BLaER1 treated with 17β-estradiol and CSF1 and Interleukin-3, amounts not matched to agents 10 nM and 100 nM (cell line): Measurements from ENCODE around the gene TMTC2.
"Not testable (repeated sequence)": the region's sequence is repeated elsewhere in the genome, so short reads cannot be mapped to it uniquely, and the experiment has no call there.

Experiments used
- H3K27ac ChIP-seq, 11 experiments: shearing (Covaris generic); formaldehyde crosslinking; 2 replicates each; pipeline ENCODE4 v1.8.1; 2022
- H3K27me3 ChIP-seq, 11 experiments: shearing (Covaris generic); formaldehyde crosslinking; 2 replicates each; pipeline ENCODE4 v1.8.1; 2022
- H3K36me3 ChIP-seq, 11 experiments: shearing (Covaris generic); formaldehyde crosslinking; 2 replicates each; pipeline ENCODE4 v1.8.1; 2022
- H3K4me1 ChIP-seq, 10 experiments: shearing (Covaris generic); formaldehyde crosslinking; 2 replicates each; pipeline ENCODE4 v1.8.1; 2022
- H3K4me2 ChIP-seq, 11 experiments: shearing (Covaris generic); formaldehyde crosslinking; 2 replicates each; pipeline ENCODE4 v1.8.1; 2022
- H3K4me3 ChIP-seq, 10 experiments: shearing (Covaris generic); formaldehyde crosslinking; 2 replicates each; pipeline ENCODE4 v1.8.1; 2022
- H3K9ac ChIP-seq, 11 experiments: shearing (Covaris generic); formaldehyde crosslinking; 2 replicates each; pipeline ENCODE4 v1.8.1; 2022
- H3K9me3 ChIP-seq, 11 experiments: shearing (Covaris generic); formaldehyde crosslinking; replicated peaks in 1 of 11; 2 replicates each; pipeline ENCODE4 v1.8.1; 2022
- H4K20me1 ChIP-seq, 11 experiments: shearing (Covaris generic); formaldehyde crosslinking; 2 replicates each; pipeline ENCODE4 v1.8.1; 2022
- Cebpa-rat ChIP-seq, 11 experiments: shearing (Covaris generic); IDR thresholded peaks; 2 replicates each; pipeline ENCODE4 v1.8.1; 2022

TMTC2 gene

GRCh38 chr12:82758749-82759330 lies 72.1 kb downstream of the TMTC2 start:
- TF ChIP-seq Cebpa-rat (IDR thresholded peaks at IDR 0.05) = no peak
- H3K9me3 ChIP-seq = no peaks in the 10 kb centered on the region
- no peak overlapping the region for H3K4me3 ChIP-seq
- no peaks in the 10 kb centered on the region for H4K20me1 ChIP-seq
- no peak overlapping the region for H3K4me2 ChIP-seq
- H3K36me3 ChIP-seq = no peaks in the 10 kb centered on the region
- no peaks in the 10 kb centered on the region for H3K27me3 ChIP-seq
- H3K4me1 ChIP-seq = no peaks in the 10 kb centered on the region
- H3K27ac ChIP-seq = no peak overlapping the region
- H3K9ac ChIP-seq = no peak overlapping the region

GRCh38 chr12:82760423-82760822 lies 73.7 kb downstream of the TMTC2 start:
- H3K9me3 ChIP-seq = no peaks in the 10 kb centered on the region
- TF ChIP-seq Cebpa-rat (IDR thresholded peaks at IDR 0.05) = no peak
- no peaks in the 10 kb centered on the region for H3K4me1 ChIP-seq
- no peak overlapping the region for H3K27ac ChIP-seq
- no peaks in the 10 kb centered on the region for H3K27me3 ChIP-seq
- no peak overlapping the region for H3K4me3 ChIP-seq
- no peak overlapping the region for H3K4me2 ChIP-seq
- no peaks in the 10 kb centered on the region for H4K20me1 ChIP-seq
- H3K9ac ChIP-seq = no peak overlapping the region
- H3K36me3 ChIP-seq = no peaks in the 10 kb centered on the region

- not testable (repeated sequence) for H3K9ac ChIP-seq, H3K36me3 ChIP-seq, H3K4me3 ChIP-seq, H3K27me3 ChIP-seq, H4K20me1 ChIP-seq, H3K9me3 ChIP-seq, H3K4me1 ChIP-seq, H3K27ac ChIP-seq, H3K4me2 ChIP-seq
Measured at GRCh38 chr12:82765206-82765605, 78.5 kb downstream of the TMTC2 start.

GRCh38 chr12:82765971-82766705 lies 79.4 kb downstream of the TMTC2 start:
- H3K4me1 ChIP-seq = no peaks in the 10 kb centered on the region
- no peak for TF ChIP-seq Cebpa-rat (IDR thresholded peaks at IDR 0.05)
- no peak overlapping the region for H3K4me3 ChIP-seq
- H4K20me1 ChIP-seq = no peaks in the 10 kb centered on the region
- no peak overlapping the region for H3K9ac ChIP-seq
- no peak overlapping the region for H3K27ac ChIP-seq
- H3K36me3 ChIP-seq = no peaks in the 10 kb centered on the region
- H3K4me2 ChIP-seq = no peak overlapping the region
- no peaks in the 10 kb centered on the region for H3K9me3 ChIP-seq
- no peaks in the 10 kb centered on the region for H3K27me3 ChIP-seq

GRCh38 chr12:82774666-82775065 lies 88.0 kb downstream of the TMTC2 start:
- Histone ChIP-seq H3K9me3 (no peaks in the 10 kb centered on the region), H3K4me3 (no peak overlapping the region)
- TF ChIP-seq Cebpa-rat (IDR thresholded peaks at IDR 0.05) = no peak

GRCh38 chr12:82780517-82780916 lies 93.8 kb downstream of the TMTC2 start:
- H3K27me3 ChIP-seq = no peaks in the 10 kb centered on the region
- H3K4me3 ChIP-seq = no peak overlapping the region
- H3K4me2 ChIP-seq = no peak overlapping the region
- TF ChIP-seq Cebpa-rat (IDR thresholded peaks at IDR 0.05) = no peak
- no peaks in the 10 kb centered on the region for H3K9me3 ChIP-seq
- no peaks in the 10 kb centered on the region for H3K36me3 ChIP-seq
- no peak overlapping the region for H3K27ac ChIP-seq
- no peaks in the 10 kb centered on the region for H4K20me1 ChIP-seq
- H3K4me1 ChIP-seq = no peaks in the 10 kb centered on the region
- H3K9ac ChIP-seq = no peak overlapping the region

More at GRCh38 chr12:82774666-82775065, 88.0 kb downstream of the TMTC2 start:
- Histone ChIP-seq H3K4me1 (no peaks in the 10 kb centered on the region), H3K27ac (no peak overlapping the region), H3K4me2 (no peak overlapping the region), H3K36me3 (no peaks in the 10 kb centered on the region), H4K20me1 (no peaks in the 10 kb centered on the region), H3K9ac (no peak overlapping the region), H3K27me3 (no peaks in the 10 kb centered on the region)

GRCh38 chr12:82781309-82781997 lies 94.7 kb downstream of the TMTC2 start:
- no peaks in the 10 kb centered on the region for H3K4me1 ChIP-seq
- H4K20me1 ChIP-seq = no peaks in the 10 kb centered on the region
- H3K36me3 ChIP-seq = no peaks in the 10 kb centered on the region
- no peak overlapping the region for H3K4me2 ChIP-seq
- H3K27me3 ChIP-seq = no peaks in the 10 kb centered on the region
- H3K9me3 ChIP-seq = no peaks in the 10 kb centered on the region
- no peak overlapping the region for H3K9ac ChIP-seq
- no peak overlapping the region for H3K4me3 ChIP-seq
- no peak for TF ChIP-seq Cebpa-rat (IDR thresholded peaks at IDR 0.05)
- no peak overlapping the region for H3K27ac ChIP-seq

GRCh38 chr12:82783435-82783834 lies 96.7 kb downstream of the TMTC2 start:
- H3K9ac ChIP-seq = no peak overlapping the region
- H4K20me1 ChIP-seq = no peaks in the 10 kb centered on the region
- no peak overlapping the region for H3K4me3 ChIP-seq
- no peaks in the 10 kb centered on the region for H3K27me3 ChIP-seq
- no peak overlapping the region for H3K4me2 ChIP-seq
- no peaks in the 10 kb centered on the region for H3K9me3 ChIP-seq
- H3K4me1 ChIP-seq = no peaks in the 10 kb centered on the region
- no peak for TF ChIP-seq Cebpa-rat (IDR thresholded peaks at IDR 0.05)
- no peaks in the 10 kb centered on the region for H3K36me3 ChIP-seq
- no peak overlapping the region for H3K27ac ChIP-seq

GRCh38 chr12:82787016-82787415 lies 100.3 kb downstream of the TMTC2 start:
- no peak overlapping the region for H3K27ac ChIP-seq
- no peak for TF ChIP-seq Cebpa-rat (IDR thresholded peaks at IDR 0.05)
- no peaks in the 10 kb centered on the region for H4K20me1 ChIP-seq
- no peaks in the 10 kb centered on the region for H3K27me3 ChIP-seq
- H3K4me2 ChIP-seq = no peak overlapping the region
- H3K4me1 ChIP-seq = no peaks in the 10 kb centered on the region
- H3K4me3 ChIP-seq = no peak overlapping the region
- no peaks in the 10 kb centered on the region for H3K36me3 ChIP-seq
- H3K9ac ChIP-seq = no peak overlapping the region
- no peaks in the 10 kb centered on the region for H3K9me3 ChIP-seq

- Histone ChIP-seq H3K9ac (no peak overlapping the region), H3K36me3 (no peaks in the 10 kb centered on the region), H4K20me1 (no peaks in the 10 kb centered on the region), H3K4me1 (no peaks in the 10 kb centered on the region), H3K27ac (no peak overlapping the region), H3K4me2 (no peak overlapping the region), H3K4me3 (no peak overlapping the region), H3K27me3 (no peaks in the 10 kb centered on the region), H3K9me3 (no peaks in the 10 kb centered on the region)
- TF ChIP-seq Cebpa-rat (IDR thresholded peaks at IDR 0.05) = no peak
Measured at GRCh38 chr12:82788594-82788993, 101.9 kb downstream of the TMTC2 start.
